Head of caudate nucleus (tissue), 42 donors: ENCODE measurements around the gene GIPC1.

Source experiments
- DNase-seq, 42 donors: peaks; one replicate each; pipeline versions ENCODE4 v3.0.0 to v3.0.0-alpha.2; 2020 to 2021; ENCODE audit warnings: mixed read lengths in 7 of 42
- intact Hi-C: fragments of 100-400 bp; cut with DNase I; formaldehyde crosslinking; loops from one replicate; pipeline ENCODE4 v1.15.0; 2022

GIPC1 gene

GRCh38 chr19:14502334-14503092 lies 6.6 kb upstream of the GIPC1 start:
- DNase-seq, result no peak
- intact Hi-C loops, result no loop called here

GRCh38 chr19:14497228-14497921 lies 1.4 kb upstream of the GIPC1 start:
- DNase-seq, result peak in 38 of 42 donors; percentile 33 to 84 (median 66)
- intact Hi-C loops, result loop anchor here (5.0 kb wide), 1 partner anchor 290 kb away; the partner anchor contains the start of gene ADGRL1

- intact Hi-C loops, result loop anchor here (5.0 kb wide), 1 partner anchor 290 kb away; the partner anchor contains the start of gene ADGRL1
- DNase-seq, result no peak
These were observed 904 bp upstream of the GIPC1 start for GRCh38 chr19:14496834-14497227.

- DNase-seq, result peak in 3 of 42 donors; percentile 27 to 52 (median 28)
- intact Hi-C loops, result loop anchor here (5.0 kb wide), 1 partner anchor 288 kb away; the partner anchor contains the start of gene ADGRL1
These were observed 277 bp downstream of the GIPC1 start for GRCh38 chr19:14495672-14496028.

GRCh38 chr19:14494910-14495671 lies 836 bp downstream of the GIPC1 start:
- no peak for DNase-seq
- intact Hi-C loops, result loop anchor here (5.0 kb wide), 1 partner anchor 288 kb away; the partner anchor contains the start of gene ADGRL1

- intact Hi-C loops, result no loop called here
- DNase-seq, result no peak
These were observed 1.5 kb downstream of the GIPC1 start for GRCh38 chr19:14494411-14494810.

- intact Hi-C loops, result no loop called here
- DNase-seq, result no peak
These were observed 3.1 kb downstream of the GIPC1 start for GRCh38 chr19:14492756-14493337.

- intact Hi-C loops, result no loop called here
- no peak for DNase-seq
These were observed 8.4 kb downstream of the GIPC1 start for GRCh38 chr19:14487370-14488125.

GRCh38 chr19:14482172-14482941 lies 13.6 kb downstream of the GIPC1 start:
- DNase-seq, result no peak
- intact Hi-C loops, result no loop called here

- no peak for DNase-seq
- intact Hi-C loops, result no loop called here
These were observed 15.2 kb downstream of the GIPC1 start for GRCh38 chr19:14480700-14481079.

- intact Hi-C loops, result no loop called here
- DNase-seq, result peak in 23 of 42 donors; percentile 37 to 80 (median 54)
These were observed 15.8 kb downstream of the GIPC1 start for GRCh38 chr19:14479975-14480699.

GRCh38 chr19:14479309-14479974 lies 16.5 kb downstream of the GIPC1 start:
- intact Hi-C loops, result no loop called here
- DNase-seq, result no peak

- no peak for DNase-seq
- intact Hi-C loops, result no loop called here
These were observed 17.8 kb downstream of the GIPC1 start for GRCh38 chr19:14478113-14478545.

GRCh38 chr19:14477418-14478112 lies 18.4 kb downstream of the GIPC1 start:
- no peak for DNase-seq
- intact Hi-C loops, result no loop called here

GRCh38 chr19:14476673-14477401 lies 19.1 kb downstream of the GIPC1 start:
- intact Hi-C loops, result no loop called here
- DNase-seq, result peak in 15 of 42 donors; percentile 20 to 76 (median 43)
